Panc1 (cell line): ENCODE results near the gene RPS6KA3.

Experiments
- CTCF ChIP-seq: fragments of 450-650 bp; IDR thresholded peaks from 2 replicates; pipeline ENCODE4 v1.5.1; 2017; ENCODE audit warnings: mild to moderate bottlenecking
- POLR2AphosphoS5 ChIP-seq: IDR thresholded peaks from 2 replicates; pipeline ENCODE4 v1.6.1; 2012; ENCODE audit warnings: mild to moderate bottlenecking, low read depth, low read length, moderate library complexity
- REST ChIP-seq, 2 experiments: IDR thresholded peaks; 2 replicates each; pipeline ENCODE4 v1.6.1; 2011 to 2012; ENCODE audit warnings: low read depth in 2 of 2, control low read depth in 1 of 2, low read length in 1 of 2, mild to moderate bottlenecking in 1 of 2, moderate library complexity in 1 of 2; ENCODE audit not compliant: insufficient read depth in 1 of 2
- TCF7L2 ChIP-seq: IDR thresholded peaks from 2 replicates; pipeline ENCODE4 v1.6.1; 2011; ENCODE audit warnings: mild to moderate bottlenecking, low read depth, low read length, inconsistent platforms

GRCh38 chrX:20294957-20295356 is 28.2 kb upstream of the RPS6KA3 start:
- no peak for TF ChIP-seq CTCF
- TF ChIP-seq REST (IDR thresholded peaks at IDR 0.05; ENCODE audit: insufficient read depth in 1 of 2, low read depth in 2 of 2, low read length in 1 of 2): no peak
- TF ChIP-seq POLR2AphosphoS5: no peak
- no peak for TF ChIP-seq TCF7L2
